AG09319 (cell line): ENCODE data around the gene MEF2B.

Experiments
- DNase-seq: peaks from one replicate; pipeline ENCODE4 v3.0.0-alpha.2; 2010; ENCODE audit warnings: low read depth; ENCODE audit errors: extremely low read depth
- TF ChIP-seq, protein P1 (sequence below): IDR thresholded peaks from 2 replicates; pipeline ENCODE4 v1.5.1; 2011; ENCODE audit warnings: low read depth, mild to moderate bottlenecking, inconsistent platforms, low read length, moderate library complexity

Gene MEF2B

DNA sequence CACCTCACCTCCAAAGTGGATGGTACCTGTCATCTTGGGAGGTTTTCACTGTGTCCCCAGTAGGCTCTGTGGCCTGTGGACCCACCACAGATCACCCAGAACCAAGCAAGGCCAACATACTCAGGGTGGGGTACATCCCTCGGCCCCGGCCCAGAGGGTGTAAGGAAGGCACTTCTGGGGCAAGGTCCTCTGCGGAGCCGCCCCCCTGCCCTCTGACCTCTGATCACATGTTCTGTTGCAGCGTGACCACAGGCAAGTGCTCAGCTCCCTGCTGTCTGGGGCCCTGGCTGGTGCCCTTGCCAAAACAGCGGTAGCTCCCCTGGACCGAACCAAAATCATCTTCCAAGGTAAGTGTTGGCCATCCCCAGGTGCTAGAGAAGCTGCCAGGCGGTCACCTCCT is 68.5 kb downstream of the MEF2B start:
- TF ChIP-seq, protein P1, sequence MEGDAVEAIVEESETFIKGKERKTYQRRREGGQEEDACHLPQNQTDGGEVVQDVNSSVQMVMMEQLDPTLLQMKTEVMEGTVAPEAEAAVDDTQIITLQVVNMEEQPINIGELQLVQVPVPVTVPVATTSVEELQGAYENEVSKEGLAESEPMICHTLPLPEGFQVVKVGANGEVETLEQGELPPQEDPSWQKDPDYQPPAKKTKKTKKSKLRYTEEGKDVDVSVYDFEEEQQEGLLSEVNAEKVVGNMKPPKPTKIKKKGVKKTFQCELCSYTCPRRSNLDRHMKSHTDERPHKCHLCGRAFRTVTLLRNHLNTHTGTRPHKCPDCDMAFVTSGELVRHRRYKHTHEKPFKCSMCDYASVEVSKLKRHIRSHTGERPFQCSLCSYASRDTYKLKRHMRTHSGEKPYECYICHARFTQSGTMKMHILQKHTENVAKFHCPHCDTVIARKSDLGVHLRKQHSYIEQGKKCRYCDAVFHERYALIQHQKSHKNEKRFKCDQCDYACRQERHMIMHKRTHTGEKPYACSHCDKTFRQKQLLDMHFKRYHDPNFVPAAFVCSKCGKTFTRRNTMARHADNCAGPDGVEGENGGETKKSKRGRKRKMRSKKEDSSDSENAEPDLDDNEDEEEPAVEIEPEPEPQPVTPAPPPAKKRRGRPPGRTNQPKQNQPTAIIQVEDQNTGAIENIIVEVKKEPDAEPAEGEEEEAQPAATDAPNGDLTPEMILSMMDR = no peak
- no peak for DNase-seq

DNA sequence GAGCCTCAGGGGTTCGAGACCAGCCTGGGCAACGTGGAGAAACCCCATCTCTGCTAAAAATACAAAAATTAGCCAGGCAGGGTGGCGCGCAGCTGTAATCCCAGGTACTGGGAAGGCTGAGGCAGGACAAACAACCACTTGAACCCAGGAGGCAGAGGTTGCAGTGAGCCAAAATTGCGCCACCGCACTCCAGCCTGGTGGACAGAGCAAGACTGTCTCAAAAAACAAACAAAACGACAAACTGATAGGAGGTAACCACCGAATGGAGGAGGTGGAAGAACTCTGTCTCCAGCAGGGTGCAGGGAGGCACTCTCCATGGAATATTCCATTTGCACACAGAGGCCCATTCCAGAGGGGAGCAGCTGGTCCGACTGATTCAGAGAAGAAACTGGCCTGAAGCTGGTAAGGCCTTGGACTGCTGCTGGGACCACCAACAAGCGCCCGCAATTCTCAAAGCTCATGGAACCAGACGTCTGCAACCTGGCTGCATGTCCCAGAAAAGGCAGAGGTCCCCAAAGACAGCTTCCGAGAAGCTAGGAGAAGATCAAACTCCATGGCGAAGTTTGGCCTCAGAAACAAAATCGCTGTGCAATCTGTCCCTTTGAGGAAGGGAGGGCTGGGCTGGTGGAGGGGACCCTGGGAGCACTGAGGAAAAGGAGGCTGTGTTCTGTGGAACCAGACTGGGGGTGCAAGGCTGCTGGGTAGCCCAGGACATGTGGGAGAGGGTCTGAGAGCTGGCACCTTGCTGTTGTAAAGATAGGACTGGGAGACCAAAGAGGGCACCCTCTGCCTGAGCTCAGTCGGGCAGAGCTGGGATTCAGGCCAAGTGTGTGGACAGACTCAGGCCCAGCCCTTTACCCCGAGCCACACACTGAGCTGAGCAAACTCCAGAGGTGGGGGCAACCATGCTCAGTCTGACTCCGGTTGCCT is 71.1 kb downstream of the MEF2B start:
- TF ChIP-seq, protein P1 = no peak
- no peak for DNase-seq

DNA sequence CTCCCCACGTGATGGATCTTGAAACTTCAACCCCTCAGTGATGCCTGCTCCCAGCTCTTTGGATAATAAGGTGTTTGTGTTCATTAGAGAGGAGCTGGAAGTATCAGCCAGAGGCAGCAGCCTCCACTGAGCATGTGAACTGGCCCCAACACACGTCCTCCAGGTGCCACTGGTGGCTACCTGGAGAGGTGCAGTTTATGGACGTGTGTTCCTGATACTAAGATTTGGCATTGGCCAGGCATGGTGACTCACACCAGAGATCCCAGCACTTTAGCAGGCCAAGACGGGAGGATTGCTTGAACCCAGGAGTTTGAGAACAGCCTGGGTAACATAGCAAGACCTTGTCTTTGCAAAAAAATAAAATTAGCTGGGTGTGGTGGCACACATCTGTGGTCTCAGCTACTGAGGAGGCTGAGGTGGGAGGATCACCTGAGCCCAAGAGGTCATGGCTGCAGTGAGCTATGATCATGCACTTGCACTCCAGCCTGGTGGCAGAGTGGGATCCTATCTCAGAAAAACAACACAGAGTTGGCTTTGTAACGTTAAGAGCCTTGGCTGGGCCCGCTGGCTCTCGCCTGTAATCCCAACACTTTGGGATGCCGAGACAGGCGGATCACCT is 71.9 kb downstream of the MEF2B start:
- no peak for DNase-seq

DNA sequence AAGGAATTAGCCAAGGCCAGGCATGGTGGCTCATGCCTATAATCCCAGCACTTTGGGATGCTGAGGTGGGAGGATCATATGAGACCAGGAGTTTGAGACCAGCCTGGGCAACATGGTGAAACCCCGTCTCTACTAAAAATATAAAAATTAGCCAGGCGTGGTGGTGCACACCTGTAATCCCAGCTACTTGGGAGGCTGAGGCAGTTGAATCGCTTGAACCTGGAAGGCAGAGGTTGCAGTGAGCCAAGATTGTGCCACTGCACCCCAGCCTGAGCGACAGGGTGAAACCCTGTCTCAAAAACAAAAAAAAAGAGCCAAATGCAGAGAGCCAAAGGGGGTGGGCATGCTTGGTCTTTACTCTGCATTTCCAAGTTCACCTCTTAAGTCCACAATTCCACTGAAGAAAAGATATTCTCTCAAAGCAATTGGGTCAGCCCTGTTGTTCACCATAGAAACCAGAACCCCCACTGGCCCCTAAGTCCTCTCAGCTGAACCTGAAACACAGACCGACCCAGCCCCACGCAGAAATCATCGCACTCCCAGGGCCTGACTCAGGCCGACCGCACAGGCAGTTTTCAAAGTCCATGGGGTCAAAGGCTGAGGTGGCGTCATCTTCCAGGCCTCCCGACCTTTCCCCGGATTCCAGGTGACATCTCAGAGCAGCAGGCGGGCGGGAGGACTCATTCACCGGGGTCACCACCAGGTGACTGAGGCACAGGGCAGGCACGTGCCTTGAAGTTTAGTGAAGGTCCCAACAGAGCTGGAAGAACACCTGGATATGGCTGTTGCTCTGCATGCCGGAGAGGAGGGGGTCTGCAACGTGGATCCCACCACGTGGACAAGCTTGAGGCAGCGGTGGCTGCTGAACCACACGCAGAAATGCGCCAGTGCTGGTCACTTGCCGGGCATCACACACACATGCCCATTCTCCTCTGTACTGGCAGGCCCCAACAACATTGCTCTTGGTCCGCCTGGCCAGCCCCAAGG is 73.1 kb downstream of the MEF2B start:
- TF ChIP-seq, protein P1 = no peak
- no peak for DNase-seq

More for the DNA sequence above, 71.9 kb downstream of the MEF2B start:
- TF ChIP-seq, protein P1 = no peak

DNA sequence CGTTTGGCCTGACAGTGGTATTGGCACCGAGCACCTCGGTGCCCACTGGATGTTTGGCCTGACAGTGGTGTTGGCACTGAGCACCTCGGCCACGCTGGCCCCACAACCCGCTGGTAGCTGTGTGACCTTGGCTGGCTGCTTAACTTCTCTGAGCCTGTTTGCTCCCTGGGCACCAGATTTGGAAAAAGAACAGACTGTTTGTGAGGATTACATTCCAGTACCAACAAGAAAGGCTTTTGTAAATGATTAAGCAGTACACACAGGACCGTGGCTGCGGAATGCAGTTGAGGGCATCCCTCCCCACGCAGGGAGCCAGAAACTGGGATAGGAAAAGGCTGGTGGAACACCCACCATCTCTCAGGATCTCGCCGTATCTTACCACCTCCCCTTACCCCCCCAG is 74.4 kb downstream of the MEF2B start:
- TF ChIP-seq, protein P1 = no peak
- no peak for DNase-seq
